Natural killer cell (primary cell): ENCODE measurements around the gene DCAF7. TPM values are rescaled to one million over a fixed set of nuclear protein-coding genes. Genes with fewer than 3 reads are reported as not detected.

Source experiments
- ATAC-seq, 3 donors: fragments of 150-1000 bp in 2 of 3; fragments of 200-7000 bp in 1 of 3; cut with Tn5 transposase; 1 replicate in 1 of 3; 2 replicates in 2 of 3; pipeline ENCODE4 v1.10.0; 2021; ENCODE audit warnings: mild to moderate bottlenecking in 2 of 3, moderate library complexity in 2 of 3
- DNase-seq, 2 donors: peaks; one replicate each; pipeline versions ENCODE4 v3.0.0 to v3.0.0-alpha.2; 2013 to 2021; ENCODE audit warnings: mixed read lengths in 1 of 2
- H3K27ac ChIP-seq: one replicate; pipeline ENCODE4 v1.5.1; 2013; ENCODE audit warnings: mild to moderate bottlenecking, low read length
- H3K27me3 ChIP-seq: one replicate; pipeline ENCODE4 v1.6.1; 2013; ENCODE audit warnings: low read length; ENCODE audit not compliant: control insufficient read depth, insufficient read depth
- H3K36me3 ChIP-seq: one replicate; pipeline ENCODE4 v1.6.1; 2013; ENCODE audit warnings: low read length; ENCODE audit not compliant: control insufficient read depth, insufficient read depth
- H3K4me1 ChIP-seq: one replicate; pipeline ENCODE4 v1.6.1; 2013; ENCODE audit warnings: low read length; ENCODE audit not compliant: control insufficient read depth, insufficient read depth
- H3K4me3 ChIP-seq: one replicate; pipeline ENCODE4 v1.5.1; 2013; ENCODE audit warnings: low read length
- H3K9me3 ChIP-seq: one replicate; pipeline ENCODE4 v1.6.1; 2013; ENCODE audit warnings: low read length; ENCODE audit not compliant: control insufficient read depth, insufficient read depth
- H3K27ac Mint-ChIP-seq, 2 donors: one replicate each; pipeline ENCODE4 v1.8.0; 2022; ENCODE audit warnings: mild to moderate bottlenecking in 2 of 2, mixed read lengths in 2 of 2, moderate library complexity in 1 of 2
- H3K27me3 Mint-ChIP-seq, 2 donors: one replicate each; pipeline ENCODE4 v1.8.0; 2022; ENCODE audit warnings: low read depth in 2 of 2, mixed read lengths in 2 of 2
- H3K36me3 Mint-ChIP-seq: one replicate; pipeline ENCODE4 v1.8.0; 2022; ENCODE audit warnings: mixed read lengths
- H3K4me1 Mint-ChIP-seq, 2 donors: one replicate each; pipeline ENCODE4 v1.8.0; 2022; ENCODE audit warnings: mixed read lengths in 2 of 2
- H3K4me3 Mint-ChIP-seq: one replicate; pipeline ENCODE4 v1.8.0; 2022; ENCODE audit warnings: mild to moderate bottlenecking, moderate library complexity, mixed read lengths
- H3K9me3 Mint-ChIP-seq, 2 donors: one replicate each; pipeline ENCODE4 v1.8.0; 2022; ENCODE audit warnings: mixed read lengths in 2 of 2
- WGBS: methylation state at CpG from one replicate; pipeline ENCODE4 v1.1.7; 2013; ENCODE audit warnings: missing lambda C conversion rate; ENCODE audit not compliant: insufficient coverage; 5-methylcytosine and 5-hydroxymethylcytosine counted together
- intact Hi-C: fragments of 100-400 bp; cut with micrococcal nuclease; formaldehyde crosslinking; loops from one replicate; pipeline ENCODE4 v1.14.2; 2022
- total RNA-seq, 4 donors: library from RNA; stranded (reverse); fragments of 120-200 nt in 1 of 4; gene quantifications; one replicate each; pipeline versions ENCODE4 v1.2.3 to v1.2.4, GENCODE V29; 2013 to 2022
- TF ChIP-seq, protein P1 (sequence below): fragments of 200-600 bp; IDR thresholded peaks from one replicate; pipeline ENCODE4 v1.8.0; 2022; ENCODE audit warnings: antibody characterized with exemption

Gene DCAF7
- total RNA-seq, 3 donors from 2014 or later (not counting 1 experiment from before 2014, with no cell fraction given): 55.5 to 83.5 (median 72.2) TPM

DNA sequence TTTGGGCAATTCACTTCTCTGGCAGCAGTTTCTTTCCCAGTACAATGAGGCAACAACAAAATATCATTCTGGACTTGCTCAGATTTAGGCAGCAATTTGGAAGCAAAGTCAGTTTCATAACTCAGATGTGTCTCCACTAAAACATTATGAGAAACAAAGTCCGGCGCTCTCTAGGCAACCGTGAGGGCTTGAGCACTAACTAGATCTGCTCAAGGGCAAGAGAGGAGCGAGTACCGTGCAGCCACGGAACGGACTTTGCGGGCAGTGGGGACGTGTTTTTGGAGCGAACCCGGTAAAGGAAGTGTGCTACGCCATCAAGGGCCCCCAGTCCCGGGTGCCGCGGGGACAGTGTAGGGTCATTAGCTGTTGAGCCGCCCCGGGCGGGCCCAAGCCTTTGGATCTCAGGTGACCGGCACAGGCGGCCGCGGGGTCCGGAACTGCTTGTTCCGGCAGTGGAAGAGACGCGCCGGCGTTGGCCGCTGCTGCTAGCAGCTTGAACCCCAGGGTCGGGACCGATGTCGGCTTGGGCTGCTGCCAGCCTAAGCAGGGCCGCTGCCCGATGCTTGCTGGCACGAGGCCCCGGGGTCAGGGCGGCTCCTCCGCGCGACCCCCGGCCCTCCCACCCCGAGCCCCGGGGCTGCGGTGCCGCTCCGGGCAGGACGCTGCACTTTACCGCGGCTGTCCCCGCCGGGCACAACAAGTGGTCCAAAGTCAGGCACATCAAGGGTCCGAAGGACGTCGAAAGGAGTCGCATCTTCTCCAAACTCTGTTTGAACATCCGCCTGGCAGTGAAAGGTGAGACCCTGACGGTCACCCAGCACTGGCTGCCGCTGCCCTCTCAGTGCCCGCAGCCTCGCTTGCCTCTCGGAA is 50.5 kb downstream of the DCAF7 start, which contains the start of gene TACO1:
Gene TACO1 (plus strand): TSS at position 327 of the 870 bp plus-strand sequence. CDS start 189 bp downstream, at position 516.
- peak; percentile 80 to 88 (median 86) for ATAC-seq
- intact Hi-C loops: no loop called here

DNA sequence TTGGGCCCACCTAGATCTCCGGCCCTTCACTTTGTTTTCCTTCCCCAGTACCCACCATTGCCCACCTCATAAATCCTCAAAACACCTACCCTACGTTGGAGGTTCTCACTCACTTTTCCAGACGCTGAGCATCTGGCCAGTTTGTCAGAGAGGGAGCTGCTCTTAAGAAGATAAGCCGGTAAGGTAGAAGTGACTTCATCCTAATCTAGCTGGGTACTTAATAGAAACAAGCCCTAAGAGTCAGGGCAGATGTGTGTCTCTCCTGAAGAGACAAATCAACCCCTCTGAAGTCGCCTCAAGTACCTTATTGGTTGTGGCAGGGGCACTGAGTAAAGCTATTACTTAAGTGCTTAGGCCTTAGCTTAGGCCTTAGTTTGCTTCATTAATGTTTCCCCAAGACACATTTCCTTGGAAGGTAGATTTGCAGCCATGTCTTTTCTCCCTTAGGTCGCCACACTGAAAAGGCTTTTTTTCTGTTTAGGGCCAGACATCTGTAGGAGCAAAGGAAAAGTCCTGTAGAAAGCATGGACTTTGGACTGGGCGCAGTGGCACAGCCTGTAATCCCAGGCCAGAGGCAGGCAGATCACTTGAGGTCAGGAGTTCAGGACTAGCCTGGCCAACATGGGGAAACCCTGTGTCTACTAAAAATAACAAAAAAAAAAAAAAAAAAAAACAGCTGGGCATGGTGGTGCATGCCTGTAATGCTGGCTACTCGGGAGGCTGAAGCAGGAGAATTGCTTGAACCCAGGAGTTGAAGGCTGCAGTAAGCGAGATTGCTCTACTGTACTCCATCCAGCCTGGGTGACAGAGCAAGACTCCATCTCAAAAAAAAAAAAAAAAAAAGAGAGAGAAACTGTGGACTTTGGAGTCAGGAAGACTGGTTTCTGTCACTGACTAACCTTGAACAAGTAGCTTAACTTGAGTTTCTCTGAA is 51.4 kb downstream of the DCAF7 start:
- Histone ChIP-seq H3K36me3 (peaks cover 17% of the 10 kb centered on the region), H3K9me3 (no peaks in the 10 kb centered on the region), H3K4me1 (peaks cover 31% of the 10 kb centered on the region), H3K4me3 (peak overlapping the region; percentile 96), H3K27me3 (no peaks in the 10 kb centered on the region), H3K27ac (peak overlapping the region; percentile 78)
- TF ChIP-seq, protein P1, sequence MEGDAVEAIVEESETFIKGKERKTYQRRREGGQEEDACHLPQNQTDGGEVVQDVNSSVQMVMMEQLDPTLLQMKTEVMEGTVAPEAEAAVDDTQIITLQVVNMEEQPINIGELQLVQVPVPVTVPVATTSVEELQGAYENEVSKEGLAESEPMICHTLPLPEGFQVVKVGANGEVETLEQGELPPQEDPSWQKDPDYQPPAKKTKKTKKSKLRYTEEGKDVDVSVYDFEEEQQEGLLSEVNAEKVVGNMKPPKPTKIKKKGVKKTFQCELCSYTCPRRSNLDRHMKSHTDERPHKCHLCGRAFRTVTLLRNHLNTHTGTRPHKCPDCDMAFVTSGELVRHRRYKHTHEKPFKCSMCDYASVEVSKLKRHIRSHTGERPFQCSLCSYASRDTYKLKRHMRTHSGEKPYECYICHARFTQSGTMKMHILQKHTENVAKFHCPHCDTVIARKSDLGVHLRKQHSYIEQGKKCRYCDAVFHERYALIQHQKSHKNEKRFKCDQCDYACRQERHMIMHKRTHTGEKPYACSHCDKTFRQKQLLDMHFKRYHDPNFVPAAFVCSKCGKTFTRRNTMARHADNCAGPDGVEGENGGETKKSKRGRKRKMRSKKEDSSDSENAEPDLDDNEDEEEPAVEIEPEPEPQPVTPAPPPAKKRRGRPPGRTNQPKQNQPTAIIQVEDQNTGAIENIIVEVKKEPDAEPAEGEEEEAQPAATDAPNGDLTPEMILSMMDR: no peak
- Mint-ChIP-seq H3K27me3 (no peaks in the 10 kb centered on the region), H3K36me3 (peaks cover 14% of the 10 kb centered on the region), H3K27ac (peak overlapping the region; percentile 75 to 88), H3K9me3 (no peaks in the 10 kb centered on the region), H3K4me3 (peak overlapping the region; percentile 88), H3K4me1 (peaks cover 38 to 42% of the 10 kb centered on the region in 2 donors)
- ATAC-seq: no peak
- 83% methylated on average over 7 of the region's 9 CpGs for WGBS
- intact Hi-C loops: no loop called here
- DNase-seq: peak in 1 of 2 donors; percentile 27

More for the DNA sequence above, 50.5 kb downstream of the DCAF7 start, which contains the start of gene TACO1:
- H3K4me1 ChIP-seq: peaks cover 31% of the 10 kb centered on the region
- Mint-ChIP-seq H3K4me3 (peak within 1 kb of the TSS; percentile 89), H3K27ac (peak within 1 kb of the TSS; percentile 75 to 88), H3K4me1 (peaks cover 38 to 42% of the 10 kb centered on the region in 2 donors), H3K27me3 (no peaks in the 10 kb centered on the region), H3K36me3 (peaks cover 6% of the 10 kb centered on the region), H3K9me3 (no peaks in the 10 kb centered on the region)
- H3K27ac ChIP-seq: peak within 1 kb of the TSS; percentile 78
- H3K4me3 ChIP-seq: peak within 1 kb of the TSS; percentile 96
- no peaks in the 10 kb centered on the region for H3K9me3 ChIP-seq
- H3K36me3 ChIP-seq: peaks cover 12% of the 10 kb centered on the region
- peak; percentile 72 to 86 for DNase-seq
- H3K27me3 ChIP-seq: no peaks in the 10 kb centered on the region
- 2% methylated on average over 61 of the region's 61 CpGs for WGBS
- TF ChIP-seq, protein P1: no peak

DNA sequence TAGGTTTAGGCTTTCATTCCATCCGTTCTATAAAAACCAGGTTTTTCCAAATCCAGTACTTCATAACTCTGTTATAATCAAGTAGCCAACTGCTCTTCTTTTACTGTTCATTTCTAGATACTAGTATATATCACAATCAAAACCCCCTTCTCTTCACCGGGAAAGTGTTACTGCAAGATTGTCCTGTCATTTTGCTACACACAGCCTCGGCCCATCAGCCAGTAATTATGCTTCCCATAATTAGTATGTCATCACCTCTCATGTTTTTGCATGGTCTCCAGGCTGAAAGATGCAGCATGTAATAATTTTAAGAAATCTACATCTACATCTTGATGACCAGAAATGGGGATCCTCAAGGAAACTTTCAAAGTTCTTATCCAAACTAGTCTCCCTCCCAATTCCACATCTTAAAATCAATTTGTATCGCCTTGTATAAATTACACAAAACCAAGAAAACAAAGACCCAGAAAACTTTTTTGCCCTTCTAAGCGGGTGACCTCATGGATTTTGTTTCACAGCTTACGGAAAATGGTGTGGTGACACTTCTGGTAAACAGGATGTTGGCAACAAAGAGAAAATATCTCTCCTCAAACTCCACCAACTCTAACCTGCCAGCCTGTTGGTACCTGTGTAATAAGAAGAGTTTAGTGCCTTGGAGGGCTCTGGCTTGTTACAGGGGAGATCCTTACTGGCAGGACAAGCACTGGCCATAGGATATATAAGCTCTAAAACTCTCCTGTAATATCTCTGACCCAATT is 59.7 kb downstream of the DCAF7 start:
- Mint-ChIP-seq H3K9me3 (no peaks in the 10 kb centered on the region), H3K27me3 (no peaks in the 10 kb centered on the region), H3K27ac (no peak overlapping the region), H3K4me1 (peaks cover 0 to 4% of the 10 kb centered on the region in 2 donors), H3K4me3 (no peak overlapping the region), H3K36me3 (peaks cover 25% of the 10 kb centered on the region)
- DNase-seq (peak in 1 of 2 donors; percentile 51), ATAC-seq (no peak)
- H3K27ac ChIP-seq: peak overlapping the region; percentile 14
- H3K36me3 ChIP-seq: peaks cover 43% of the 10 kb centered on the region
- no peaks in the 10 kb centered on the region for H3K27me3 ChIP-seq
- intact Hi-C loops: no loop called here
- TF ChIP-seq, protein P1: no peak
- H3K4me3 ChIP-seq: no peak overlapping the region
- peaks cover 12% of the 10 kb centered on the region for H3K4me1 ChIP-seq
- H3K9me3 ChIP-seq: no peaks in the 10 kb centered on the region
- 88% methylated on average over 6 of the region's 6 CpGs for WGBS
